Keratinocyte (primary cell): ENCODE measurements around the gene BNC2.

Experiments used
- EZH2 ChIP-seq: IDR thresholded peaks from one replicate; pipeline ENCODE4 v1.6.1; 2012; ENCODE audit warnings: inconsistent platforms, mild to moderate bottlenecking, low read length, moderate library complexity
- TF ChIP-seq, protein P1 (sequence below), 3 experiments: IDR thresholded peaks in 1 of 3; conservative IDR thresholded peaks in 1 of 3; optimal IDR thresholded peaks in 1 of 3; 2 replicates in 2 of 3; 3 replicates in 1 of 3; pipeline versions ENCODE3 to v1.5.1; 2011; ENCODE audit warnings: low read length in 3 of 3, mild to moderate bottlenecking in 3 of 3, moderate library complexity in 2 of 3, control low read depth in 1 of 3, inconsistent platforms in 1 of 3; ENCODE audit not compliant: insufficient read depth in 2 of 3; ENCODE audit errors: extremely low read depth in 1 of 3

DNA sequence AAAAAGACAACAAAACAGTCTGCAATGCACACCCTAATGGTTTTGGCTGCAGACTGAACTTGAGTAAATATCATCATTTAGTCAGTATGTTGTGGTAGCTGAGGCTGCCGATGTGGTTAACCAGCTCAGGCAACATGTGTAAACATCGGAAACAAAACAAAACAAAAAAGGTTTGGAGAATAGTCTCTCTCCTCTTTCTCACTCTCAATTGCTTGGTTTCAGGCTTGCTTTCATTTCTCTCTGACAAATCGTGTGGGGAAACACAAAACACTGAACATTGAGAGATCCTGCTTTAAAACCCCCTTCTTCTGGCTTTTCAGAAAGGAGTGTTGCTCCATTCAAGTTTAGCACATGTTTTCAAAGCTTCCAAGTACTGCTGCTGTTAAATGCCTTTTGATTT, 453.3 kb downstream of the BNC2 start:
- TF ChIP-seq, protein P1, sequence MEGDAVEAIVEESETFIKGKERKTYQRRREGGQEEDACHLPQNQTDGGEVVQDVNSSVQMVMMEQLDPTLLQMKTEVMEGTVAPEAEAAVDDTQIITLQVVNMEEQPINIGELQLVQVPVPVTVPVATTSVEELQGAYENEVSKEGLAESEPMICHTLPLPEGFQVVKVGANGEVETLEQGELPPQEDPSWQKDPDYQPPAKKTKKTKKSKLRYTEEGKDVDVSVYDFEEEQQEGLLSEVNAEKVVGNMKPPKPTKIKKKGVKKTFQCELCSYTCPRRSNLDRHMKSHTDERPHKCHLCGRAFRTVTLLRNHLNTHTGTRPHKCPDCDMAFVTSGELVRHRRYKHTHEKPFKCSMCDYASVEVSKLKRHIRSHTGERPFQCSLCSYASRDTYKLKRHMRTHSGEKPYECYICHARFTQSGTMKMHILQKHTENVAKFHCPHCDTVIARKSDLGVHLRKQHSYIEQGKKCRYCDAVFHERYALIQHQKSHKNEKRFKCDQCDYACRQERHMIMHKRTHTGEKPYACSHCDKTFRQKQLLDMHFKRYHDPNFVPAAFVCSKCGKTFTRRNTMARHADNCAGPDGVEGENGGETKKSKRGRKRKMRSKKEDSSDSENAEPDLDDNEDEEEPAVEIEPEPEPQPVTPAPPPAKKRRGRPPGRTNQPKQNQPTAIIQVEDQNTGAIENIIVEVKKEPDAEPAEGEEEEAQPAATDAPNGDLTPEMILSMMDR (optimal IDR thresholded peaks at IDR 0.05 in 1 of 3, IDR thresholded peaks at IDR 0.05 in 1 of 3, conservative IDR thresholded peaks at IDR 0.05 in 1 of 3; ENCODE audit: extremely low read depth in 1 of 3, insufficient read depth in 2 of 3, low read length in 3 of 3): no peak
- TF ChIP-seq EZH2: no peak
